GM18505 (cell line): ENCODE data around the gene PGLYRP4.

Experiments used
- ATAC-seq: cut with Tn5 transposase; IDR thresholded peaks from one replicate; pipeline ENCODE4 v1.9.1; 2021; ENCODE audit not compliant: unreplicated experiment
- POLR2A ChIP-seq: IDR thresholded peaks from 4 replicates; pipeline ENCODE4 v1.6.1; 2011; ENCODE audit warnings: borderline replicate concordance; ENCODE audit not compliant: insufficient read depth, insufficient read length; ENCODE audit errors: extremely low read depth

The PGLYRP4 gene

DNA sequence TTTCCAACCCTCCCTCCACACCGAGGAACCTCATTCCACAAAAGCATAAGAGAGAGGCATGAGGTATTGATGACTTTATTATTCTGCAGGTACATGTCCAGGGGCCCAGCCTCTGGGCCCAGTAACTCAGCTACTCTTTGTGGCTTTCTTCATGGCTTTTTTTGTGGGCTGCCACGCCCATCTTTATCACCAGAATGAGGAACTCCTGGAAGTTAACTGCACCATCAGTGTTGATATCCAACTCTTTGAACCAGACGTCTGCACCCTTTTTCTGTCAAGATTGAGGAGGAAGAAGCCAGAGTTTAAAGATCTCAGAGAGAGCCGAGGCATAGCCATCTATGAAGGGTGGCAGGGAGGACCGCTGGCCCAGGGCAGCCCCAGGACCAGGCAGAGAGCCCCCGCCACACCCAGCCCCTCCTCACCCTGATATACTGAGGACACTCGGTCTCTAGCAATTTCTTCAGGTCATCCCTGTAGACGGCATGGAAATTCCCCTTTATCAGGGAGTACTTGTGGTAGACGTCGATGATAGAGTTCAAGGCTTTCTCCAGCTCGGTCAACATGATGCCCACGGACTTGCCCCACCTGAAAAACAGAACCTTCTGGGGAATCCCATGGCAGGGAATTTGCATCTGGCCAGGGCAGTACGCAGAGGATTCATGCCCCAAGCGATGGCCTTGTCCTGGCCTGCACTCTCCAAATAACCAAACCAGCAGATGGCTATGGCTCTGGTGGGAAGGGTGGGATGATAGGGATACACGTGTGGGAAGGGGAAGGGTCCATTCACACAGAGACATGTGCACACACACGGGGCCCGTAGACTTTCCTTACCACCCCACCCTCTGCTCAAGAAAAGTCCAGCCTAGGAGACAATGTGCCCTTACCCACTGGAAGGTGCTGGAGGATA lies 41.6 kb upstream of the PGLYRP4 start:
- no peak for ATAC-seq

DNA sequence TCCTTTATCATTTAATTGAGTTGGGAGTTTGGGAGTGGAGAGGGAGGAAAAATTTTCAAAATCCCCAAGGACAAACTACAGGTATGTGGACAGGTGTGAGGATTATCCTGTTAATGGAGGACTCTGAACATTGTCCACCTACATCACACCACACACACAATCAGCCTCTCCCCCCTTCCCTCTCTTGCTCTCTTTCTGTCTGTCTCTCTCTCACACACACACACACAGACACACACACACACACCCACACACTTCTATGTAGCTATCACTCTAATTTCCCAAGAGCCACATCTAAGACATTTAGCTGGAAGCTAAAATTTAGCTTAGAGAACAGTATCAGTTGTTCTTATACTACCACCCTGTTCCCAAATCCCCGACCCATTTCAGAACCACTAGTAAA lies 40.8 kb upstream of the PGLYRP4 start:
- ATAC-seq = no peak

More for the DNA sequence above, 41.6 kb upstream of the PGLYRP4 start:
- no peak for TF ChIP-seq POLR2A

DNA sequence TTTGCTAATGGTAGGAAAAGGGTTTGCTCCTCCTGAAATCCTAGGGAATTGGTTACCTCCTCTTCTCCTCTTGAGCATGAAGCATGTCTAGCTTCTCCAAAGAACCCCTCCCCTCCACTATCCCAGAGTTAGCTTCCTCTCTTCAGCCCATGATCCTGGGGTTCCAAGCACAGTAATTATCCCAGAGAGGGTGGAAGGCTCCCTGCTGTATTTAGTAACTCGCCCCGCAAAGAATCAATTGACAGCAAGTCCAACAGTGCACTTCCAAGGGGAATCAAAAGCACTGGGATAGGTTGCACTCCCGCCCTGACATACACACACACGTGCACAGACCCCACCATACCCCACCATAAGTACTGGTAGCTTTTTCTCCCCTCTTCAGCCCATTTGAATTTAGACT lies 39.1 kb upstream of the PGLYRP4 start:
- TF ChIP-seq POLR2A = no peak
- ATAC-seq = no peak

More for the DNA sequence above, 40.8 kb upstream of the PGLYRP4 start:
- no peak for TF ChIP-seq POLR2A

DNA sequence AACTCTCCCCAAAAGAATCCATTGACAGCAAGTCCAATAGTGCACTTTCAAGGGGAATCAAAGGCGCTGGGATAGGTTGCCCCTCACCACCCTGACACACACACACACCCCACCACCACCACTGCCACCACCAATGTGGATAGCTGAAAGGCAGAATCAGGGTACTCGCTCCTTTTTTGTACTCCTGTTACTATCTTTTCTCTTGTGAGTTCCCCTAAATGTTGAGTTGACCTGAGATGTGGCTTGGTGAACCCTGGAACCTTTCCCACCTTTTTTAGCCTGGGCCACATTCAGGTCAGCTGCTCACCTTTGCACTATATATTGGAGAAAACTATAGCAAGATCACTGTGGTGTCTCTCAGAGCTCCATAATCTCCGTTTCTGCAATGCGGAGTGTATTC lies 38.4 kb upstream of the PGLYRP4 start:
- no peak for TF ChIP-seq POLR2A
- no peak for ATAC-seq

- no peak for ATAC-seq
- no peak for TF ChIP-seq POLR2A
Observed at GRCh38 chr1:153386500-153386901, 37.9 kb upstream of the PGLYRP4 start.

DNA sequence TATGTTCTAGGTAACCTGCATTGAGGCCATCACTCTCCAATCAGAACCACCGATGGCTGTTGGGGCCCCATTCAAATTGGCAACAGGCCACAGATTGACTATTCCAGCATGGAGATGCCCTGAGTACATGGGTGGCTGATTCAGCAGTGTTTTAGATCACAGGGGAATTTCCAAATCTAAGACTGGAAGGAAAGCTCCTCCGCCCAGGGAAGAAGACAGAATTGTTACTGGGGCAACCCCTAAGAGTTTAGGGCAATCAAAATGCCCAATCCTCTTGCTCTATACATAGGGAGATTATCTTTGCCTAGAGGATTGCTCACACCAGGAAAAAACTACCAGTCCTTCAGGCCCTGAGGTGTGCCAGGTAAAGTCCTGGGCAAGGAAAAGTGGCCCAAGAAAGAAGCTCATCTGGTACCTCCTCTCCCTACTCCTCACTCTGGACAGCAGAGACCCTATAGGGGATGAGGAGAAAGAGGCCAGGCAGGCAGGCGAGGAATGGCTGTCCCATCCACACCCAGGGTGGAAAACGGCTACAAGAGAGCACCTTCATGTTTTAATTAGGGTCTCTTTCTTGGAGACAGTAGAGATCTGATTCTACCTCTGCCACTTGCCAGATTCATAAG lies 36.4 kb upstream of the PGLYRP4 start:
- ATAC-seq = no peak
- TF ChIP-seq POLR2A = no peak

DNA sequence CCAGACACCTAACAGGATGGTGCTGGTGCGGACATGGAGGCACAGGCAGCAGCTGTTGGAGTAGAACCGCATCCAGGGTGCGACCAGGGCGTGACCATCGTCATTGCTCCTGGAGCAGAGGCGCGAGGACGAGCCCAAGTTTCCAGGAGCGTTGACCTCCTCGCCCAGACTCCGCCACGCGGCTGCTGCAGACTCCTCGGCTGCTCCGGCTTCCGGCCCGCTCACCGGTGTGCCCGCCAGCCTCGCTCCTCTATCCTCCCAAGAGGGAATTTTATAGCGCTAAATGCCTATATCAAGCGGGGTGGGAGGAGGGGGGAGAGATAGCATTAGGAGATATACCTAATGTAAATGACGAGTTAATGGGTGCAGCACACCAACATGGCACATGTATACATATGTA lies 32.1 kb upstream of the PGLYRP4 start:
- TF ChIP-seq POLR2A = no peak
- ATAC-seq = no peak

DNA sequence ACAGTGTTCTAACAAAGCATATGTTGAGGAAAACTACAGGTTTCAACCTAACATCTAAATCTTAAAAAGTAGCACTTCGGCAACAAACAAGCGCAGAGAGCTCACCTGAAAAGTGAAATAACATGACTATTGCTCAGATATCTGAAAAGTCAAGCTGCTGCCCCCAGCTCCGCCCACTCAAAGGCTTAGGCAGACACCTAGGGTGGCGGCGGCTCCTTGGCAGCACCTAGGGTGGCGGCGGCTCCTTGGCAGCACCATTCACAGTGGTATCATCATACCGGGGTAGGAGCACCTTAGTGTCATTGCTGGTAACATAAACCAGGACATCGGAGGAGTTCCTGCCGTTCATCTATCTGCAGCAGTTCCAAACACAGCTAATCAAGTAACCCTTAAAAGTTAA lies 30.9 kb upstream of the PGLYRP4 start:
- TF ChIP-seq POLR2A = no peak
- ATAC-seq = no peak

DNA sequence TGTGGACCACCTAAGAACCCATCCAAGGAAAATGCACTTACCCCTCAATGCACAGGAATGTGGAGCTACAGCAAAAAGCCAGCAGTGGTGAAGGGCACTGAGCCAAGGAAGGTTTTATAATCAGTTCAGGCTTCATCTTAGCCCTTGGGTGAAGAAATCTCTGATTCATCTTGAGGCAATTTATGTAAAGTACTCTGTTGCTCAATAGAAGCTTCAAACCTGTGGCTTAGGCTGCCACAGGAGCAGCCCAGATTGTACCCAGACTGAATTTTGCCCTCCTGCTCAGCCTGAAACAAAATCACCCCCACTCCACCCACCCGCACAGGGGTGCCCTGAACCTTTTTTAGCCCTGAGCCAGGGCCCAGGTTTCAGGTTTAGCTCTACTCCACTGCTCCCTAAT lies 26.9 kb upstream of the PGLYRP4 start, which contains the start of gene S100A12:
Gene S100A12, minus strand, starts transcription at position 111 of the 400 bp plus-strand sequence. CDS start 1,029 bp downstream, outside the sequence.
- no peak for ATAC-seq
- TF ChIP-seq POLR2A = no peak

DNA sequence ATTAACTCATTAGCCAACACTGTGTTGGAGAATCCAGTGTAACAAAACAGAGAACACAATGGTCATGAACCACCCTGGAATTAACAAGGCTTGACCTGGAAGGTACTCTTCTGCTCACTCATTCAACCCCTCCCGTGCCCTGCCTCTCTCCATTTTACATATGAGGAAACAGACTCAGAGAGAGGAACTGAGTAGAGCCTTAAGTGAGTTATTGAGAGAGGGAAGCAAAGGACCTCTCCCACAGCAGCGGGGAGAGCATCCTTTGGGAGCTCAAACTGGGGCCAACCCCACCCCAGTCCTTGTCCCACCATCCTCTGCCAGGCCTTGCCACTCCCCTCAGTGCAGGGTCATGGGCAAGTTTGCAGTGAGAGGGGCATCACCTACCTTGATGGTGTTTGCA lies 25.4 kb upstream of the PGLYRP4 start:
- ATAC-seq = no peak
- no peak for TF ChIP-seq POLR2A

DNA sequence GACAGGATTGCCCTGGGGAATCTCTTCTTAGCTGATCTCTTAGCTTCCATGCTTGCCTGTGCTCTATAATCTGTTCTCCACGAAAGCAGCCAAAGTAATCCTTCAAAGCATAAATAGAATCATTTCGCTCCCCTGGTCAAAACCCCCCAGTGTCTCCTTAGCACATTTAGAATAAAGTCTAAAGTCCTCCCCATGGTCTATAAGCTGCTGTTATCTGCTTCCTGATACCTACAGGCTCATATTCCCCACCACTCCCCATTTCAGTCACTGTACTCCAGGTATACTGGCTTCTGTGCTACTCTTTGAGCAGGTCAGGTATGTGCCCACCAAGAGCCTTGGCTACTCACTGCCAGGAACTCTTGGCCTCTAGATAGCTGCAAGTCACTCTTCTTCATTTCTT lies 23.9 kb upstream of the PGLYRP4 start:
- ATAC-seq = no peak
- TF ChIP-seq POLR2A = no peak

DNA sequence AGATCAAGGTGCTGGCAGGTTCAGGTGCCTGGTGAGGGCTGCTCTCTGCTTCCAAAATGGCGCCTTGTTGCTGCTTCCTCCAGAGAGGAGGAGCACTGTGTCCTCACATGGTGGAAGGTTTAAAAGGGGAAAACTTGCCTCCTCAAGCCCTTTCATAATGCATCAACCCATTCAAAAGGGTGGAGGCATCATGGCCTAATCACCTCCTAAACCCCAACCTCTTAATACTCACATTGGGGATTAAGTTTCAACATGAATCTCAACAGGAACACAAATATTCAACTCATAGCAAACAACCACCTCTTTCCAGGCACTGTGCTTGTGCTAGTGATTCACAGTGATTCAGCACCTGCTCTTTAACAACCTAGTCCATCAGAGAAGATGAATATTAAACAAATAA lies 22.6 kb upstream of the PGLYRP4 start:
- TF ChIP-seq POLR2A = no peak
- no peak for ATAC-seq

DNA sequence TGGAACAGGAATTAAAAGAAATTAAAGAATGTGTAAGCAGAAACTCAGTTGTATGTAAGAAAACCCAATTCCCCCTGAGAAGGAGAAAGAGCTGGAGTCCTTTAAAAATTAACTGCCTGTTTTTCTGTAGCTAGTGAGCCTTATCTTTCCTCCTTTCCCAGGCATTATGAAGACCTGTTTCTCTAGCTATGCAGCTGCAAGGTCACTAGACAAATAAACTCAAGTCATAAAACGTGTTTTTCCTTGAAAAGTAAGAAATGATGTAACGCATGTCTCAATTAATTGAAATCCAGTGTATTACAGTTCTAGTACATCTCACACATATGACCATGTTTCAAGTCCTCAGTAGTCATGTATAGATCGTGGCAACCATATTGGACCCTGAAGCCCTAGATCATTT lies 21.5 kb upstream of the PGLYRP4 start:
- TF ChIP-seq POLR2A = no peak
- no peak for ATAC-seq

DNA sequence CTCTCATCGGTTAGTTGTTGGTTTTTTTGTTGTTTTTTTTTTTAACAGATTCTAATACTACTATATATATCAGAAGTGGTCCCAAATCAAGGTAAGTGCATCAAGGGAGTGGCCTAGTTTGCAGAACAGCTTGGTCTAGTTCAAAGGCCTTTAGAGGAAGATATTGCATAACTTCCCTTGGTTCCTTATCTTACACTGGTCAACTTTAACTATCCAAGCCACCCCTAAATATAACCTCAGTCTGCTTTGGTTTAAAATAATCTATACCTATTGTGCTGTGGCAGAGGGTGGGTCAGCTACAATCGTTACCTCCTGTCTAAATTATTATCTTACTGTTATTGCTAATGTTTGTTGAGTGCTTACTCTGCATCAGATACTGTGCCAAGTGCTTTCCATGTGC lies 19.9 kb upstream of the PGLYRP4 start:
- no peak for ATAC-seq
- no peak for TF ChIP-seq POLR2A

- ATAC-seq = no peak
Observed at GRCh38 chr1:153367090-153367489, 18.4 kb upstream of the PGLYRP4 start.

GRCh38 chr1:153366261-153366660 lies 17.6 kb upstream of the PGLYRP4 start:
- no peak for TF ChIP-seq POLR2A
- no peak for ATAC-seq

More at GRCh38 chr1:153367090-153367489, 18.4 kb upstream of the PGLYRP4 start:
- no peak for TF ChIP-seq POLR2A
